ENCODE results near the gene COQ10A. TPM values are rescaled to one million over a fixed set of nuclear protein-coding genes. Genes with fewer than 3 reads are reported as not detected.

Gene COQ10A
- total and polyA plus RNA-seq, 2 of the 13 experiments (the other 11 are each of a cell fraction or from before 2014, with no cell fraction given): 21.0 to 37.3 TPM

DNA sequence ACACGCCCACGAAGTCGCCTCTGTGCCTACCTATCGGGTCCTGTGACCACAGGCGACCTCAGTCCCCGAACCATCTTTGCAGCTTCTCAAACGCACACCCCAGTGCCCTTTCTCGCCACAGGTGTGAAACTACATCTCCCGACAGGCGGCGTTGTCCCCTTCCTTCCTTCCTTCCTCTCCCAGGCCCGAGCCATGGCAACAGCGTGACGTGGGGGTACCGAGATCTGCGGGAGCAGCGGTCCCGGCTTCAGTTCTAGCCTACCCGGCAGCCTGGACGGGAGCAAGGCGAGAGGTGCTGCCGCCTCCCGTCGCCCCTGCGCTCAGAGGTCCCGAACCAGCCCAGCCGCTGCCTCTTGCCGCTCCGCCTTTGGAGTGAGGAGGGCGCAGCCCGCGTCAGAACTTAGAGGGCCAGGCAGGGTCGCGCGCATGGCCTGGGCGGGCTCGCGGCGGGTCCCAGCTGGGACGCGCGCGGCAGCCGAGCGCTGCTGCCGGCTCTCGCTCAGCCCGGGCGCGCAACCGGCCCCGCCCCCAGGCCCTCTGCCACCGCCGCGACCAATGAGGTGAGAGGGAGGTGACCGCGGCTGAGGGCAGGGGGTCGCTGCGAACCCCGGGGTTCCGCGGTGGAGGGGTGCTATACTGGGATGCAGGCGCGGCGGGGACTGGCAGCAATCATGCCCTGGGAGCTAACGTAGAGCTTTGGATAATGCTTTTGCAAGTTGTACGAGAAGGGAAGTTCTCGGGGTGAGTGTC, at the start of gene COQ10A (continued):
- TF ChIP-seq TMF1 (CRISPR knock-in tag; IDR thresholded peaks at IDR 0.05; ENCODE audit: low read depth) (peak; percentile 67; the same call in 1 of the 2 replicates), CHD4 (IDR thresholded peaks at IDR 0.05; ENCODE audit: borderline replicate concordance, low read length) (no peak), FOXC1 (CRISPR knock-in tag; IDR thresholded peaks at IDR 0.05; ENCODE audit: borderline replicate concordance) (0 out of 2 replicates have a peak, but pooled peaks have one; percentile 90), THYN1 (CRISPR knock-in tag; IDR thresholded peaks at IDR 0.05; ENCODE audit: borderline replicate concordance, low read depth) (0 out of 2 replicates have a peak, but pooled peaks have one; percentile 33), KAT7 (CRISPR knock-in tag; IDR thresholded peaks at IDR 0.05; ENCODE audit: borderline replicate concordance) (peak; percentile 35; the same call in 1 of the 2 replicates), MAFK (conservative IDR thresholded peaks at IDR 0.05 in 1 of 2, IDR thresholded peaks at IDR 0.05 in 1 of 2; ENCODE audit: low read length in 2 of 2) (no peak), ZFP36L1 (CRISPR knock-in tag; IDR thresholded peaks at IDR 0.05) (peak; percentile 65), ZNF674 (CRISPR knock-in tag; IDR thresholded peaks at IDR 0.05; ENCODE audit: low read depth) (no peak), TEAD2 (CRISPR knock-in tag; IDR thresholded peaks at IDR 0.05) (no peak), SOX5 (CRISPR knock-in tag; IDR thresholded peaks at IDR 0.05; ENCODE audit: borderline replicate concordance) (peak; percentile 40; the same call in 1 of the 2 replicates), ZNF570 (CRISPR knock-in tag; IDR thresholded peaks at IDR 0.05; ENCODE audit: borderline replicate concordance) (no peak)
- TF ChIP-seq, protein P1, sequence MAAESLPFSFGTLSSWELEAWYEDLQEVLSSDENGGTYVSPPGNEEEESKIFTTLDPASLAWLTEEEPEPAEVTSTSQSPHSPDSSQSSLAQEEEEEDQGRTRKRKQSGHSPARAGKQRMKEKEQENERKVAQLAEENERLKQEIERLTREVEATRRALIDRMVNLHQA (CRISPR knock-in tag; IDR thresholded peaks at IDR 0.05): 0 out of 2 replicates have a peak, but pooled peaks have one; percentile 25
- TF ChIP-seq, protein P2, sequence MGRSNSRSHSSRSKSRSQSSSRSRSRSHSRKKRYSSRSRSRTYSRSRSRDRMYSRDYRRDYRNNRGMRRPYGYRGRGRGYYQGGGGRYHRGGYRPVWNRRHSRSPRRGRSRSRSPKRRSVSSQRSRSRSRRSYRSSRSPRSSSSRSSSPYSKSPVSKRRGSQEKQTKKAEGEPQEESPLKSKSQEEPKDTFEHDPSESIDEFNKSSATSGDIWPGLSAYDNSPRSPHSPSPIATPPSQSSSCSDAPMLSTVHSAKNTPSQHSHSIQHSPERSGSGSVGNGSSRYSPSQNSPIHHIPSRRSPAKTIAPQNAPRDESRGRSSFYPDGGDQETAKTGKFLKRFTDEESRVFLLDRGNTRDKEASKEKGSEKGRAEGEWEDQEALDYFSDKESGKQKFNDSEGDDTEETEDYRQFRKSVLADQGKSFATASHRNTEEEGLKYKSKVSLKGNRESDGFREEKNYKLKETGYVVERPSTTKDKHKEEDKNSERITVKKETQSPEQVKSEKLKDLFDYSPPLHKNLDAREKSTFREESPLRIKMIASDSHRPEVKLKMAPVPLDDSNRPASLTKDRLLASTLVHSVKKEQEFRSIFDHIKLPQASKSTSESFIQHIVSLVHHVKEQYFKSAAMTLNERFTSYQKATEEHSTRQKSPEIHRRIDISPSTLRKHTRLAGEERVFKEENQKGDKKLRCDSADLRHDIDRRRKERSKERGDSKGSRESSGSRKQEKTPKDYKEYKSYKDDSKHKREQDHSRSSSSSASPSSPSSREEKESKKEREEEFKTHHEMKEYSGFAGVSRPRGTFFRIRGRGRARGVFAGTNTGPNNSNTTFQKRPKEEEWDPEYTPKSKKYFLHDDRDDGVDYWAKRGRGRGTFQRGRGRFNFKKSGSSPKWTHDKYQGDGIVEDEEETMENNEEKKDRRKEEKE (IDR thresholded peaks at IDR 0.05): no peak
- TF ChIP-seq, protein P3, sequence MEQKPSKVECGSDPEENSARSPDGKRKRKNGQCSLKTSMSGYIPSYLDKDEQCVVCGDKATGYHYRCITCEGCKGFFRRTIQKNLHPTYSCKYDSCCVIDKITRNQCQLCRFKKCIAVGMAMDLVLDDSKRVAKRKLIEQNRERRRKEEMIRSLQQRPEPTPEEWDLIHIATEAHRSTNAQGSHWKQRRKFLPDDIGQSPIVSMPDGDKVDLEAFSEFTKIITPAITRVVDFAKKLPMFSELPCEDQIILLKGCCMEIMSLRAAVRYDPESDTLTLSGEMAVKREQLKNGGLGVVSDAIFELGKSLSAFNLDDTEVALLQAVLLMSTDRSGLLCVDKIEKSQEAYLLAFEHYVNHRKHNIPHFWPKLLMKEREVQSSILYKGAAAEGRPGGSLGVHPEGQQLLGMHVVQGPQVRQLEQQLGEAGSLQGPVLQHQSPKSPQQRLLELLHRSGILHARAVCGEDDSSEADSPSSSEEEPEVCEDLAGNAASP (CRISPR knock-in tag; IDR thresholded peaks at IDR 0.05; ENCODE audit: borderline replicate concordance): peak; percentile 87
- TF ChIP-seq, protein P4, sequence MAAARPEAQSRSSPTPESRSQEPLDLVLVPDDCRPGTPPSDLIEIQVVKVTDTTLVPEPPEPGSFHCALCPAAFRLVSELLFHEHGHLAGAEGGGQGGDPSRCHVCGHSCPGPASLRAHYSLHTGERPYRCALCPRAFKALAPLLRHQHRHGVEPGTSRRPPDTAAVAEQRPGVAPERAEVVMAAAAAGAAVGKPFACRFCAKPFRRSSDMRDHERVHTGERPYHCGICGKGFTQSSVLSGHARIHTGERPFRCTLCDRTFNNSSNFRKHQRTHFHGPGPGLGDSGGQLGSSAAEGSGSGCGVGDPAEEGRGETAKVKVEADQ (CRISPR knock-in tag; IDR thresholded peaks at IDR 0.05; ENCODE audit: borderline replicate concordance): peak; percentile 86; the same call in 1 of the 2 replicates
- TF ChIP-seq, protein P5, sequence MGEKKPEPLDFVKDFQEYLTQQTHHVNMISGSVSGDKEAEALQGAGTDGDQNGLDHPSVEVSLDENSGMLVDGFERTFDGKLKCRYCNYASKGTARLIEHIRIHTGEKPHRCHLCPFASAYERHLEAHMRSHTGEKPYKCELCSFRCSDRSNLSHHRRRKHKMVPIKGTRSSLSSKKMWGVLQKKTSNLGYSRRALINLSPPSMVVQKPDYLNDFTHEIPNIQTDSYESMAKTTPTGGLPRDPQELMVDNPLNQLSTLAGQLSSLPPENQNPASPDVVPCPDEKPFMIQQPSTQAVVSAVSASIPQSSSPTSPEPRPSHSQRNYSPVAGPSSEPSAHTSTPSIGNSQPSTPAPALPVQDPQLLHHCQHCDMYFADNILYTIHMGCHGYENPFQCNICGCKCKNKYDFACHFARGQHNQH (CRISPR knock-in tag; IDR thresholded peaks at IDR 0.05): peak; percentile 77; the same call in 1 of the 2 replicates
- TF ChIP-seq, protein P6, sequence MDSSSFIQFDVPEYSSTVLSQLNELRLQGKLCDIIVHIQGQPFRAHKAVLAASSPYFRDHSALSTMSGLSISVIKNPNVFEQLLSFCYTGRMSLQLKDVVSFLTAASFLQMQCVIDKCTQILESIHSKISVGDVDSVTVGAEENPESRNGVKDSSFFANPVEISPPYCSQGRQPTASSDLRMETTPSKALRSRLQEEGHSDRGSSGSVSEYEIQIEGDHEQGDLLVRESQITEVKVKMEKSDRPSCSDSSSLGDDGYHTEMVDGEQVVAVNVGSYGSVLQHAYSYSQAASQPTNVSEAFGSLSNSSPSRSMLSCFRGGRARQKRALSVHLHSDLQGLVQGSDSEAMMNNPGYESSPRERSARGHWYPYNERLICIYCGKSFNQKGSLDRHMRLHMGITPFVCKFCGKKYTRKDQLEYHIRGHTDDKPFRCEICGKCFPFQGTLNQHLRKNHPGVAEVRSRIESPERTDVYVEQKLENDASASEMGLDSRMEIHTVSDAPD (CRISPR knock-in tag; IDR thresholded peaks at IDR 0.05): no peak
- TF ChIP-seq, protein P7, sequence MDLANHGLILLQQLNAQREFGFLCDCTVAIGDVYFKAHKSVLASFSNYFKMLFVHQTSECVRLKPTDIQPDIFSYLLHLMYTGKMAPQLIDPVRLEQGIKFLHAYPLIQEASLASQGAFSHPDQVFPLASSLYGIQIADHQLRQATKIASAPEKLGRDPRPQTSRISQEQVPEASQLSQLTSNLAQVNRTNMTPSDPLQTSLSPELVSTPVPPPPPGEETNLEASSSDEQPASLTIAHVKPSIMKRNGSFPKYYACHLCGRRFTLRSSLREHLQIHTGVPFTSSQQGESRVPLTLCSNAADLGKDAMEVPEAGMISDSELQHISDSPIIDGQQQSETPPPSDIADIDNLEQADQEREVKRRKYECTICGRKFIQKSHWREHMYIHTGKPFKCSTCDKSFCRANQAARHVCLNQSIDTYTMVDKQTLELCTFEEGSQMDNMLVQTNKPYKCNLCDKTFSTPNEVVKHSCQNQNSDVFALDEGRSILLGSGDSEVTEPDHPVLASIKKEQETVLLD (CRISPR knock-in tag; IDR thresholded peaks at IDR 0.05; ENCODE audit: low read depth): no peak

Measured in HepG2 (cell line).